Fibroblast of lung (primary cell): ENCODE measurements around the gene NOS1AP. TPM values are rescaled to one million over a fixed set of nuclear protein-coding genes. Genes with fewer than 3 reads are reported as not detected.

Source experiments
- DNase-seq, 2 donors: peaks; one replicate each; pipeline versions ENCODE4 v3.0.0 to v3.0.0-alpha.2; 2010; ENCODE audit warnings: low read depth in 2 of 2
- H2AFZ ChIP-seq: 2 replicates; pipeline ENCODE4 v1.5.1; 2012; ENCODE audit warnings: low read length, control low read depth, inconsistent platforms
- H3K27ac ChIP-seq: 2 replicates; pipeline ENCODE4 v1.5.1; 2011; ENCODE audit warnings: low read length, control low read depth; ENCODE audit not compliant: insufficient read depth
- H3K27me3 ChIP-seq: 2 replicates; pipeline ENCODE4 v1.5.1; 2011; ENCODE audit warnings: mild to moderate bottlenecking, low read length; ENCODE audit not compliant: control insufficient read depth, insufficient read depth
- H3K36me3 ChIP-seq: 2 replicates; pipeline ENCODE4 v1.5.1; 2011; ENCODE audit warnings: low read length; ENCODE audit not compliant: control insufficient read depth, insufficient read depth
- H3K4me1 ChIP-seq: 2 replicates; pipeline ENCODE4 v1.5.1; 2011; ENCODE audit warnings: low read length; ENCODE audit not compliant: control insufficient read depth, insufficient read depth; ENCODE audit errors: extremely low read depth
- H3K4me2 ChIP-seq: 2 replicates; pipeline ENCODE4 v1.5.1; 2011; ENCODE audit warnings: low read length, control low read depth; ENCODE audit not compliant: insufficient read depth; ENCODE audit errors: extremely low read depth
- H3K4me3 ChIP-seq, 4 experiments: fragments of 200-600 bp in 1 of 4; sonication (generic) in 1 of 4; replicated peaks in 1 of 4; 2 replicates each; pipeline ENCODE4 v1.5.1; 2011 to 2016; ENCODE audit warnings: low read length in 4 of 4, low read depth in 3 of 4, mild to moderate bottlenecking in 3 of 4, control low read depth in 2 of 4, inconsistent platforms in 1 of 4, mixed read lengths in 1 of 4; ENCODE audit not compliant: insufficient read depth in 1 of 4; ENCODE audit errors: control extremely low read depth in 1 of 4
- H3K79me2 ChIP-seq: 2 replicates; pipeline ENCODE4 v1.5.1; 2012; ENCODE audit warnings: mild to moderate bottlenecking, low read length, inconsistent platforms; ENCODE audit not compliant: control insufficient read depth, insufficient read depth
- H3K9ac ChIP-seq: 2 replicates; pipeline ENCODE4 v1.5.1; 2011; ENCODE audit warnings: mild to moderate bottlenecking, low read length, control low read depth; ENCODE audit not compliant: insufficient read depth
- H3K9me3 ChIP-seq: 2 replicates; pipeline ENCODE4 v1.5.1; 2012; ENCODE audit warnings: low read depth, low read length; ENCODE audit not compliant: control insufficient read depth, insufficient read depth
- H4K20me1 ChIP-seq: 2 replicates; pipeline ENCODE4 v1.5.1; 2011; ENCODE audit warnings: low read length; ENCODE audit not compliant: control insufficient read depth, insufficient read depth; ENCODE audit errors: extremely low read depth
- CTCF ChIP-seq, 2 donors: IDR thresholded peaks in 1 of 2; conservative IDR thresholded peaks in 1 of 2; 1 replicate in 1 of 2; 2 replicates in 1 of 2; pipeline ENCODE4 v1.5.1; 2011 to 2012; ENCODE audit warnings: low read length in 2 of 2, control low read depth in 1 of 2, inconsistent platforms in 1 of 2, low read depth in 1 of 2, mild to moderate bottlenecking in 1 of 2
- EZH2 ChIP-seq: IDR thresholded peaks from 2 replicates; pipeline ENCODE4 v1.5.1; 2012; ENCODE audit warnings: low read length, control low read depth, mild to moderate bottlenecking; ENCODE audit errors: missing control alignments
- polyA plus RNA-seq, 2 donors: library from polyadenylated mRNA; depleted of rRNA in 1 of 2; stranded (reverse) in 1 of 2; unstranded in 1 of 2; fragments of >200 nt; gene quantifications; 2 replicates each; pipeline ENCODE4 v1.2.1, GENCODE V29; 2011 to 2012; ENCODE audit warnings: missing spikeins in 1 of 2
- total RNA-seq: library from RNA; depleted of rRNA; stranded (reverse); fragments of >200 nt; gene quantifications from 2 replicates; pipeline ENCODE4 v1.2.1, GENCODE V29; 2014

Gene NOS1AP
- total and polyA plus RNA-seq, 2 donors (not counting 1 experiment from before 2014, with no cell fraction given) = 0.14 to 0.17 TPM

GRCh38 chr1:162223488-162223887 lies 154.0 kb downstream of the NOS1AP start:
- no peak overlapping the region for H3K4me3 ChIP-seq
- no peak overlapping the region for H3K27ac ChIP-seq
- TF ChIP-seq CTCF (conservative IDR thresholded peaks at IDR 0.05 in 1 of 2, IDR thresholded peaks at IDR 0.05 in 1 of 2; ENCODE audit: low read depth in 1 of 2, low read length in 2 of 2) (no peak), EZH2 (no peak)
- H3K4me1 ChIP-seq = no peaks in the 10 kb centered on the region
- no peak overlapping the region for H3K9ac ChIP-seq
- H3K4me2 ChIP-seq = no peak overlapping the region
- no peak overlapping the region for H2AFZ ChIP-seq
- H3K9me3 ChIP-seq = no peaks in the 10 kb centered on the region
- no peak for DNase-seq
- H3K79me2 ChIP-seq = no peaks in the 10 kb centered on the region
- H3K36me3 ChIP-seq = no peaks in the 10 kb centered on the region
- H4K20me1 ChIP-seq = no peaks in the 10 kb centered on the region
- no peaks in the 10 kb centered on the region for H3K27me3 ChIP-seq

GRCh38 chr1:162224267-162224666 lies 154.8 kb downstream of the NOS1AP start:
- H3K9ac ChIP-seq = no peak overlapping the region
- no peaks in the 10 kb centered on the region for H3K36me3 ChIP-seq
- H2AFZ ChIP-seq = no peak overlapping the region
- H3K4me2 ChIP-seq = no peak overlapping the region
- H3K79me2 ChIP-seq = no peaks in the 10 kb centered on the region
- H3K9me3 ChIP-seq = no peaks in the 10 kb centered on the region
- no peaks in the 10 kb centered on the region for H3K27me3 ChIP-seq
- H3K4me3 ChIP-seq = no peak overlapping the region
- DNase-seq = no peak
- no peak overlapping the region for H3K27ac ChIP-seq
- no peaks in the 10 kb centered on the region for H4K20me1 ChIP-seq
- TF ChIP-seq CTCF (conservative IDR thresholded peaks at IDR 0.05 in 1 of 2, IDR thresholded peaks at IDR 0.05 in 1 of 2; ENCODE audit: low read depth in 1 of 2, low read length in 2 of 2) = no peak
- TF ChIP-seq EZH2 = no peak
- no peaks in the 10 kb centered on the region for H3K4me1 ChIP-seq

GRCh38 chr1:162228586-162228985 lies 159.1 kb downstream of the NOS1AP start:
- Histone ChIP-seq H3K9ac (no peak overlapping the region), H3K4me2 (no peak overlapping the region), H3K4me1 (no peaks in the 10 kb centered on the region), H3K27ac (no peak overlapping the region), H3K9me3 (no peaks in the 10 kb centered on the region), H3K27me3 (peaks cover 3% of the 10 kb centered on the region), H4K20me1 (no peaks in the 10 kb centered on the region), H2AFZ (no peak overlapping the region), H3K4me3 (no peak overlapping the region), H3K36me3 (no peaks in the 10 kb centered on the region), H3K79me2 (no peaks in the 10 kb centered on the region)
- DNase-seq = no peak
- TF ChIP-seq CTCF (conservative IDR thresholded peaks at IDR 0.05 in 1 of 2, IDR thresholded peaks at IDR 0.05 in 1 of 2; ENCODE audit: low read depth in 1 of 2, low read length in 2 of 2) (no peak), EZH2 (no peak)
